HL-60 (cell line): ENCODE results near the gene RNASEL.

Experiments used
- DNase-seq, 2 experiments: peaks; one replicate each; pipeline ENCODE4 v3.0.0-alpha.2; 2010 to 2020; ENCODE audit warnings: low read depth in 1 of 2, low spot score in 1 of 2
- H3K27ac ChIP-seq: fragments of 250-450 bp; sonication (Bioruptor Pico); replicated peaks from 2 replicates; pipeline ENCODE4 v1.5.1; 2020; ENCODE audit warnings: mild to moderate bottlenecking, moderate library complexity
- H3K27me3 ChIP-seq: fragments of 250-450 bp; sonication (Bioruptor Pico); 2 replicates; pipeline ENCODE4 v1.5.1; 2021; ENCODE audit warnings: mild to moderate bottlenecking, moderate library complexity; ENCODE audit not compliant: insufficient read depth, poor library complexity, severe bottlenecking
- H3K4me3 ChIP-seq: replicated peaks from 2 replicates; pipeline ENCODE4 v1.5.1; 2011; ENCODE audit warnings: mild to moderate bottlenecking, control low read depth, low read length; ENCODE audit not compliant: insufficient read depth
- CTCF ChIP-seq: IDR thresholded peaks from one replicate; pipeline ENCODE4 v1.5.1; 2011; ENCODE audit warnings: low read length, control low read depth, inconsistent platforms; ENCODE audit not compliant: insufficient read depth
- GABPA ChIP-seq: IDR thresholded peaks from 2 replicates; pipeline ENCODE4 v1.6.1; 2012; ENCODE audit warnings: low read depth
- POLR2AphosphoS5 ChIP-seq: IDR thresholded peaks from 2 replicates; pipeline ENCODE4 v1.6.1; 2012; ENCODE audit warnings: low read depth
- REST ChIP-seq: IDR thresholded peaks from 2 replicates; pipeline ENCODE4 v1.6.1; 2012; ENCODE audit warnings: low read depth; ENCODE audit not compliant: insufficient replicate concordance
- SPI1 ChIP-seq: IDR thresholded peaks from 2 replicates; pipeline ENCODE4 v1.6.1; 2012; ENCODE audit warnings: low read depth, mild to moderate bottlenecking, borderline replicate concordance

Gene RNASEL

GRCh38 chr1:182627622-182628021, 38.6 kb upstream of the RNASEL start:
- H3K27ac ChIP-seq: no peak overlapping the region
- H3K27me3 ChIP-seq: no peaks in the 10 kb centered on the region
- DNase-seq: no peak
- TF ChIP-seq POLR2AphosphoS5: no peak
- no peak for TF ChIP-seq CTCF
- no peak for TF ChIP-seq REST
- TF ChIP-seq SPI1: no peak
- no peak for TF ChIP-seq GABPA
- H3K4me3 ChIP-seq: no peak overlapping the region

GRCh38 chr1:182626527-182626926, 37.5 kb upstream of the RNASEL start:
- DNase-seq: no peak
- Histone ChIP-seq H3K27ac (no peak overlapping the region), H3K4me3 (no peak overlapping the region), H3K27me3 (no peaks in the 10 kb centered on the region)
- TF ChIP-seq SPI1: no peak
- TF ChIP-seq POLR2AphosphoS5: no peak
- TF ChIP-seq REST: no peak
- TF ChIP-seq GABPA: no peak
- no peak for TF ChIP-seq CTCF

- TF ChIP-seq POLR2AphosphoS5: no peak
- no peak for TF ChIP-seq SPI1
- no peak for TF ChIP-seq CTCF
- TF ChIP-seq GABPA: no peak
- TF ChIP-seq REST: no peak
- DNase-seq: no peak
- H3K27ac ChIP-seq: no peak overlapping the region
These were observed 36.9 kb upstream of the RNASEL start for GRCh38 chr1:182625719-182626504.

More at GRCh38 chr1:182625719-182626504, 36.9 kb upstream of the RNASEL start:
- no peaks in the 10 kb centered on the region for H3K27me3 ChIP-seq
- no peak overlapping the region for H3K4me3 ChIP-seq
